ENCODE measurements around the gene MAPK4.

DNA sequence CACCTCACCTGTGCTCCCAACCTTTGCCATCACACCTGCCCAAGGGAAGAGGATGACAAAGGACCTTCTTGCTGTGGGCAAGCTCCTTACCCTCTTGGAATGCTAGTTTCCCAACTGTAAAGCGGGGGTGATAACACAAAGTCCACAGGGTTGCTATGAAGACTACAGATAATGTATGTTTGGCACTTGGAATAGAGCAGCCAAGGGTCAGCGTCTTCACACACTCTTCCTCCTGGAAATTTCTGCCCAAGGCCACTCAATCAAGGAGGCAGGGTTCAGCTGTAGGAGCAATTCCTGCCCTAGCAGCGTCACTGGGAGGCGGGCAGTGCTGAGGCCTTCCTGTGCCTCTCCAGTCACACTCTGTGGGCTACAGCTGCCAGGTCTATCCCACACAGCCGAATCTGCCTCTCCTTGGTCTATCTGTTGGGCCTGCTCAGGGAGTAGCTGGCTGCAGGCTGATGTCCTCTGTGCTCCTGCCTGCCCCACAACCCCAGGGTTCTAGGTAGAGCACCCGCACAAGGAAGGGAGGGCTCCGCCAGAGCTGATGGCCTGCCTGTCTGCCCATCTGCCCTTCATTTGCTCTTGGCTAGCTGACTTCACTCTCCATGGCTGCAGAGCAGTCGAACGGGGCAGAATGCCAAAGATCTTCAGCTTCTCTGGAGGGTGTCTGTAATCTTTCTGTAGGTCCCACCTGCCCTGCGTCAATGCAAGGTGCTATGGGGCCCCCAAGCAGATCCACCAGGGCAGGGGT is 168.0 kb downstream of the MAPK4 start:
- TF ChIP-seq, protein P1, sequence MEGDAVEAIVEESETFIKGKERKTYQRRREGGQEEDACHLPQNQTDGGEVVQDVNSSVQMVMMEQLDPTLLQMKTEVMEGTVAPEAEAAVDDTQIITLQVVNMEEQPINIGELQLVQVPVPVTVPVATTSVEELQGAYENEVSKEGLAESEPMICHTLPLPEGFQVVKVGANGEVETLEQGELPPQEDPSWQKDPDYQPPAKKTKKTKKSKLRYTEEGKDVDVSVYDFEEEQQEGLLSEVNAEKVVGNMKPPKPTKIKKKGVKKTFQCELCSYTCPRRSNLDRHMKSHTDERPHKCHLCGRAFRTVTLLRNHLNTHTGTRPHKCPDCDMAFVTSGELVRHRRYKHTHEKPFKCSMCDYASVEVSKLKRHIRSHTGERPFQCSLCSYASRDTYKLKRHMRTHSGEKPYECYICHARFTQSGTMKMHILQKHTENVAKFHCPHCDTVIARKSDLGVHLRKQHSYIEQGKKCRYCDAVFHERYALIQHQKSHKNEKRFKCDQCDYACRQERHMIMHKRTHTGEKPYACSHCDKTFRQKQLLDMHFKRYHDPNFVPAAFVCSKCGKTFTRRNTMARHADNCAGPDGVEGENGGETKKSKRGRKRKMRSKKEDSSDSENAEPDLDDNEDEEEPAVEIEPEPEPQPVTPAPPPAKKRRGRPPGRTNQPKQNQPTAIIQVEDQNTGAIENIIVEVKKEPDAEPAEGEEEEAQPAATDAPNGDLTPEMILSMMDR (IDR thresholded peaks at IDR 0.05), result no peak
- TF ChIP-seq POLR2A (IDR thresholded peaks at IDR 0.05) (no peak), POLR2AphosphoS5 (IDR thresholded peaks at IDR 0.05) (no peak)

Data from upper lobe of left lung (tissue), 4 donors.